Activated T-helper 9 cell treated with anti-CD3 and anti-CD28 coated beads, Interleukin-2, amount 50 U/mL, for 16 hours (primary cell): ENCODE results near the gene DNAJC25.

ENCODE experiments used
- DNase-seq: peaks from one replicate; pipeline ENCODE4 v3.0.0-alpha.2; 2020; ENCODE audit warnings: low read depth

The DNAJC25 gene

DNA sequence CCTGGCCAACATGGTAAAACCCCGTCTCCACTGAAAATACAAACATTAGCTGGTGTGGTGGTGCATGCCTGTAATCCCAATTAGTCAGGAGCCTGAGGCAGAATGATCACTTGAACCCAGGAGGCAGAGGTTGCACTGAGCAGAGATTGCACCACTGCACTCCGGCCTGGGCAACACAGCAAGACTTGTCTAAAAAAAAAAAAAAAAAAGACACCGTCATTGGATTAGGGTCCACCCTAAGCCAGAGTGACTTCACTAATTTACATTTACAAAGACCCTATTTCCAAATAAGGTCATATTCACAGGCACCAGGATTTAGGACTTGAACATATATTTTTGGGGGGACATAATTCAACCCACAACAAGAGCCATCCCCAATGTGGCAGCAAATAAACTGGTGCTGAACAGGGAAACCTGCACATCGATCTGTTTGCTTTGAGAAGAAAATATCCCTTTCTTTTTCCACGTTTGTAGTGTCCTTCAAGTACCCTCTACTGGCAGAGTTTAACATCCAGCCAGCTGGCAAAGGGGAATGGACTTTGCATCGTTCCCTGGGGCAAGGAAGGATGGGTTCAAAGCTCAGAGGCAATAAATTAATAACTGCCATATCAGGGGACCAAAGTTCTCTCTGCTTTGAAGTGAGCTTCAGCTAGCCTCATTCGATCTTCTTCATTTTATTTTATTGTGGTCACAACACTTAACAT is 3.7 kb upstream of the DNAJC25 start:
- DNase-seq = no peak

DNA sequence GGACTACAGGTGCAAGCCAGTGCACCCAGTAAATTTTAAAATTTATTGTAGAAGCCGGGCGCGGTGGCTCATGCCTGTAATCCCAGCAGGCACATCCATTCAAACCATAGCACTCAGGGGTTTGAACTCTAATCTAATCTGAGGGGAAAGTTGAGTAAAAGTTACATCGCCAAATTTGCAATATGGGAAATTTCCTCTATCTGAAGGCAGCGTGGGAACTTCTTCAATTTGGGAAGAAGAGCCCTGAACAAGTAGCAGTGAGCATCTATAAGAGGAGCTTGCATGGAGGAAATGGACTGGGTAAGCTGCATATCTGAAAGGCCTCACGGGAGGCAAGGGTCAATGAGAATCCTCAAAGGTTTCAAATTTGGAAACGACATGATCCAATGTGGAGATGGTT is 2.7 kb upstream of the DNAJC25 start:
- no peak for DNase-seq

DNA sequence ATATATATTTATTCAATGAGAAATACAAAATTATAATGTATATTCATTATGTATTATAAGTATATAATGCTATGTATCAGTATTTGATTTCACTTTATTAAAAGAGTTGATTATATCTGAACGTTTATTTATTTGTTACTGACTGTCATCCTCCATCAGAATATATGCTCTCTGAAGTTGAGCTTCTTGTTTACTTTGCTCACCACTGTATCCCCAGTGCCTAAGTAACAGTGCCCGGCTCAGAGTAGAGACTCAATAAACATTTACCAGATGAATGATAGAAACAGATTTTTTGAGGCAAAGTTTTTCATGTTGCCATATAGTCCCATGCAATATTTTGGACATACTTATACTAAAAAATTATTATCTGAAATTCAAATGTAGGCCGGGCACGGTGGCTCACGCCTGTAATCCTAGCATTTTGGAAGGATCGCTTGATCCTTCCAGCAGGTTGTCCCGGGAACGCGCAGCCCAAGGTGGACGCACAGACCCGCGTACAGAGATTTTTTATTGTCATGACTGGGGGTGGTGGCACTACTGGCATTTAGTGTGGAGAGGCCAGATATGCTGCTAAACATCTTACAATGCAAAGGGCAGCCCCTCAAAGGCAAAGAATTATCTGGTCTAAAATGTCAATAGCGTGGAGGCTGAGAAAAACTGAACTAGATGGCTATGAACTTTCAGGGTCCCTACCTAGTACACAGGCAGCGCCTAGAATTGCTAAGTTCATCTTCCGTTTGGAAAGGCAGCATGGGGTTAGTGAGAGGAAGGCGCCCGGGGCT is 761 bp upstream of the DNAJC25 start:
- no peak for DNase-seq

DNA sequence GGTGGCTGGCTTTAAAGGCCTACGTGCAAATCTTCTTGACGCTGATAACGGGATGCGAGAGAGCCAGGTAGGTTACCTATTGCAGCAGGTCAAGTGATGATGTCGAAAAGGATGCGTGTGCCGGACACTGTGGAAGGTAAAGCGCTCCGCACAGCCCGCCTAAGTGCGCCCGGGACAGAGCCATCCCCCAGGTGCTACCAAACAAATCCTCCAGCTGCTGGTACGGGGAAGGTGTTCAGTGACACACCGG is 245 bp upstream of the DNAJC25 start:
- no peak for DNase-seq

DNA sequence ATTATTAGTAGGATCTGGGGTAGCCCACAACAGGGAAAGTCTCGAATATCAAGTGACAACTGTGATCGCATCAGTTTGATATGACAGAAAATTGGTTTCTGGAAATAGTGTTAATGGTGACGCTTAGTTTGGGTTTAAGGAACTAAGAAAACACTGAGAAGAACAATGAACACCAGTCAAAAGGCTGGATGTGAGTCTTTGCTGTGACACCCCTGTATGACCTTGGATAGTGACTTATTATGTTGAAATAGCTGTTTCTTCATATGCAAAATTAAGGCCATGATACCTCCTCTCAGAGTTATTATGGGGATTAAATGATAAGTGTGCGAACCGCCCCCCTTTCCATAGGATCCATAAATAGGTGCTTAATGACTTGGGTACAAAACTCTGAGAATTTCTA is 926 bp downstream of the DNAJC25 start:
- DNase-seq = no peak

DNA sequence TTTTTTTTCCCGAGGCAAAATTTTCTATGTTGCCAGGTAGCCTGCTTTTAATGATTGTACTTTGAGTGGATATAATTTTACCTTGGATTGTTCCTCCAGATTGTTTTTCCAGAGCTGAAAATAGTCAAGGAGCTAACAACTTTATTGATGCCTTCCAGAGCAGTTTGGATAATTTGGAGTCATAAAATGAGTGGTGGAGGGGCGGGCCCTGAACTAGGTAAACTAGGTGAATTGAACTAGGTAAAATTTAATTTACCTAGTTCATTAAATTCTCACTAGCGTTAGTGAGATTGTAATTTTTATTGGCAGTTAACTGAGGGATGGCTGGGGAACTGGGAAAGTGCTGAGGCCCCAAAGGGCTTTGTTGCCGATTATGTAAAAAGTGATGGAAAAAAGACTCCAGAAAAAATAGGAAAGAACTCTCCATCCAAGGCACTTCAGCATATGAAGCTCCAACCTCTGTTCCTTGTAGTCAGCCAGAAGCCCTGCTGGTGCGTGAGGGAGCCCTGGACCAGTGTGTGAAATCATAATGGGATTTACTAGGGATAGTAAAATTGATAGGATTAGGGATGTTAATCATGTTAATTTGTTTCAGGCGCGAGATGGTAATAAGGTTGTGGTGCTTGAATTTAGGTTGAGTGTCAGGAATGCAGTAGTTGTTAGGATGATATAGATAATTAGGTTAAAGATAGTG is 1.7 kb downstream of the DNAJC25 start:
- no peak for DNase-seq

DNA sequence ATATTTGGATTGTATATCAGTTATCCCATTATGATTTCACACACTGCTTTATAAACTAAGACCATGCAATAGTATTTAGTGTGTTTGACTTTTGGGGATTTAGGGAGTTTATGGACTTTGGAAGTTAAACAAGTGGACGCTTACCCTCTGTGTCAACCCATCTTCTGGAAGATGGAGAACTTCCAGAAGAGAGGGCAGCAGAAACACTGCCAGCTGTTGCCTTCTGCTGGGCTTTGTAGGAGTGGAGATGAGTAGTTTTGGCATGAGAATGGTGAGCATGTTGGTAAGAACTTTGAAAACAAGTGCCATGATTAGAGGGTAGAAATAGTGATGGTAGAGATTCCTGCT is 2.2 kb downstream of the DNAJC25 start:
- DNase-seq = no peak

DNA sequence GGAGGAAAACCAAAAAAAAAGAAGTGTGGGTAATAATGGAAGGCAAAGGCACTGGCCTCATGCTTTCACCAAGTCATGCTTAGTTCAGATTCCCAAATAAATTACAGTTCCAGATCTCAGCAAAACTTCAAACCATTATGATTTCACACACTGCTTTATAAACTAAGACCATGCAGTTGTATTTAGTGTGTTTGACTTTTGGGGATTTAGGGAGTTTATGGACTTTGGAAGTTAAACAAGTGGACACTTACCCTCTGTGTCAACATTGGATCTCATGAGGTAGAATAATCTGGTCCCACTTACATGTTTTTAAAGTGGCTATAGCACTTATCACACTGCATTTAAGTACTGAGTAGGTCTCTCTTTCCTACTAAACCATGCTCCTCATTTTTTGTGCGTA is 3.7 kb downstream of the DNAJC25 start:
- DNase-seq = no peak

DNA sequence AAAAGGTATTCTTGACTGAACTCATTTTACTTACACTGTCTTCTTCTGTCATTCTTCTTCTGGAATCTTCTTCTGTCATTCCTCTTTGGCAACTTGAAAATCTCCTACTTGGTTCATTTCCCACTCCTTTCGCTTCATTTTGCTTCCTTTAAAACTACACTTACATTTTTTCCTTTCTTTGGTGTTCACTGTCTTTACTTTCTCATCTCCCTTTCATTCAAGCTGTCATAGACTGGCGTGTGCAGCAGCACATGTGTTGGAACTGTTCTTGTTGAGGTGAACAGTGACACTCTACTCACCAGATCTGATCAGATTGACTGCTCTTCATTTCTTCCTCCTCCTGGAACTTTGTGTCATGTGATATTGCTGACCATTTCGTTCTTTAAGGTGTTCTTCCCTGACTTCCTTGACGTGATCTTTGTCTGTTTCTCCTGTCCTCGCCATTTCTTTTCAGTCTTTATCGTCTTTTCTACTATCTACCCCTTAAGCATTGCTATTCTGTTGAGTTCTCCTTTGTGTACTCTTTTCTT is 6.4 kb downstream of the DNAJC25 start:
- no peak for DNase-seq

DNA sequence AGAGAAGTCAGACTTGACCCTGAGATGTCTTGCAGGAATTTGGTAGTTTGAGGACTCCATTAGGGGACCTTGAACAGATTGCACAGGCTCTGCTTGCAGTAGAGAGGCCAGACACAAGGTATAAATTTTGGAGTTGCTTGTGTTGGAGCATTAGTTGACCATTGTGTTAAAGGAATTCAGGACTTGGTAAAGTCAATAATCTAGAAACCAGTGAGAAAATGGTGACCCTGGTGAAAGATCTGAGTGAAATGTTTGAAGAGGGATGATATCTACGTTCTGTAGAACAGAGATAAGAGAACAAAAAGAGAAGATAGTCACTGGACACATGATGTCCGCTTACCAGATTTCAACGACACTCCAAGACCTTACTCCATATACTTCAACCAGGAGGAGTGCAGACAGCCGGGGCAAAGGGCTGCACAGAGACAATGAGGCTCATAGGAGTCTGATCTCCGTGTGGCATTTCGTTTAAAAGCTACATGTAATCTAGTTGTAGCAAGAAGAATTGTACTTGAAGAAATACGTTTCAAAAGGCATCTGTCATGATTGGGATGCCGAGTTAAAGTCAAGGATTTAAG is 13.2 kb downstream of the DNAJC25 start:
- DNase-seq = no peak

DNA sequence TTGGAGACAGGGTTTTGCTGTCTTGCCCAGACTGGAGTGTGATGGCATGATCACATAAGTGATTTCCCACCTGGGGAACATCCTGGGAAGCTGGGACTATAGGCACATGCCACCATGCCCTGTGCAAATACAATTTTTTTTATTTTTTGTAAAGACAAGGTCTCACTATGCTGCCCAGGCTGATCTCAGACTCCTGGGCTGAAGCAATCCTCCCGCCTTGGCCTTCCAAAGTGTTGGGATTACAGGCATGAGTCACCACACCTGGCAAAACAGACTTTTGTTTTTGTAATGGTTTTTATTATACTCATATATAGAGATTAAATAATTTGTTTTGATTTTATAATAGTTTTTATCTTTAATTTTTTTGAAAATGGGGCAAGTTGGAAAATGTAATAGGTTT is 14.7 kb downstream of the DNAJC25 start:
- DNase-seq = no peak

DNA sequence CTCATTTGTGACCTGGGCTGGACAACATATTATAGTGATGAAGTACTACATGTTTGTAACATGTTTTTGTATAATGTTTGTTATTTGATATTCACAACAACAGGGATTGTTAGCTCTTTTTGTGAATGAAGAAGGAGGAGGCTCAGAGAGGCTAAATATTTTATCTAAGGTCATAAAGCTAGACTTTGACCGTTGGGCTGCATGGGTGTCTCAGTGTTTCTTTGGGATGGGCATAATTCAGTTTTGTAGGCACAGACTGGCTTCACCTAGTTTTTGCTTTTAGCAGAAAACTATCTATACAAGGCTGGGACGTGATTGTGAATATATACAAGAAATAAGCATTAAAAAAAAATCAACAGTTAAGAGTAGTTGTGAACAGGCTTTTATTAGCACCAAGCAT is 15.3 kb downstream of the DNAJC25 start:
- no peak for DNase-seq

DNA sequence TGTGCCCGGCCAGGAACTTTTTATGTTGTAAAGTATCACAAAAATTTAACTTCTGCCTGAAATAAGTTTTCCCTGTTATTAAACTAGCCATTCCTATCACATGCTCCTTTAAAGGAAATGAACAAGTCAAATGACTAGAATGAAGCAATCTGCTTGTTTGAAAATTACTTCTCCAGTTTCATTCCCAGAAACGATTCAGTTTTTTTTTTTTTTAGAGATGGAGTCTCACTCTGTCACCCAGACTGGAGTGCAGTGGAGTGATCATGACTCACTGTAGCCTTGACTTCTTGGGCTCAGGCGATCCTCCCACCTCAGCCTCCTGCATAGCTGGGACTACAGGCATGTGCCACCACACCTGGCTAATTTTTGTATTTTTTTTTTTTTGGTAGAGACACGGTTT is 16.9 kb downstream of the DNAJC25 start:
- no peak for DNase-seq

DNA sequence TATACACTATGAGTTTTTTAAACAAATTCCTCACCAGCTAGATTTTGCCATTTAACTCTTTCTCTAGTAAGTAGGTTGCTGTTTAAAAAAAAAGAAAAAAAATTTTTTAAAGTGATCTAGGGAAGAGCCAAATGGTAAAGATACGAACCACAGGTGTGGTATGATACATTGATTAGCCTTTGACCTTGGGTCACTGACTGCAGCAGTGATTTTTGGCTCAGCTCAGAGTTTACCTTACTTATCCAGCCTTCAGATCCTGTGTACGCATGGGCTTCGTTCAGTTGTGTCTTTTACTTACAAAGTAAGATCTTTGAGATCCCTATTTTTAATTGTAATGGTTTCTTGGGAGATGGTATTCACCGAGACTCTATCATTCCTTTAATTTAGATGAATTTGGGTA is 17.9 kb downstream of the DNAJC25 start:
- no peak for DNase-seq

DNA sequence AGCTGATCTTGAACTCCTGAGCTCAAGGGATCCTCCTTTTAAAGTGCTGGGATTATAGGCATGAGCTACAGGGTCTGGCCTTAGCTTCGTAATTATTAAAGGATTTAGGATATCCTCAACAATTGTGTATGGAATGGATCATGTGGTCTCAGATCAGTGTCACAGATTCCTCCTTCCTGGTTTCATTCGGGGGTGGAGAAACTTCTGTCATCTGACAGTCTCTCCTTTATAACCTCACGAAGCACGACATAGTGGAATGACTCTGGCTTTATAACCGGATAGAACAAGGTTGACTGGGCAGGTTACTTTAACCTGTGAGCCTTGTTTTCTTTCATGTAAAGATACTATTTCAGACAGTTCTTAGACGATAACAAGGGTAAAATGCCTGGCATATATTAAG is 25.9 kb downstream of the DNAJC25 start:
- no peak for DNase-seq

DNA sequence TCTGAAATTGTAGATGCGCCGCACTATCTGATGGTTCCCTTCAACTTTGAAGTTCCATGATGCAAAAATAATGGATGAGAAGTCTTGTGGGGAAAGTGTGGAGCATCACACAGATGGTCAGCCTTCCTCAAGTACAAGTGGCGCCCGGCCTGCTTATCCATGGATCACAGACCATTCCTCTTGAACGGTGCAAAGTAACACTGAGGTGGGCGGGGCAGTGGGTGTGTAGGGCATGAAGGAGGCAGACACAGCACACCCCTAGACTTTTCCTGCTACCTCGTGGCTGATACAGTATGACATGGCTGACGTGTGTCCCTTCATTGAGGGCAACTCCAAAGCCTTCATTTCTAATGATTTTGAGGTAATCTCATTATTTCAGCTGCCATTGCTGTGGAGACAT is 27.8 kb downstream of the DNAJC25 start:
- DNase-seq = no peak

DNA sequence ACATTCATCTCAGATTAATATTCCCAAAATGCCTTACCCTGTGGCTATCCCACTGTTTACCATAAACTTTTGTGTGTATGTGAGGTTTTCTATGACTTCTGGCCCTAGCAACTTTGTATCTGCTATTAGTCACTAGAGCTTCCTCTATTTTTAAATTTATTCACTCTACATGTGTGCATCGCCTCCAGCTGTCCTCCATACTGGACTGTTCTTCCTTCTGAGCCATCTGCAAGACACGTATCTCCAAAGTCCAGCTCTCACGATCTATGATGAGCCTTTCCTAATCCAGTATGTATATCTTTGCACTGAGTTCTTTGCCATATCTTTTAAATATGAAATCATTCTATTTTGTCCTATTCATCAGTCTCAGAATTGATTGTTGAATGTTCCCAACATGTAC is 28.6 kb downstream of the DNAJC25 start:
- DNase-seq = no peak

DNA sequence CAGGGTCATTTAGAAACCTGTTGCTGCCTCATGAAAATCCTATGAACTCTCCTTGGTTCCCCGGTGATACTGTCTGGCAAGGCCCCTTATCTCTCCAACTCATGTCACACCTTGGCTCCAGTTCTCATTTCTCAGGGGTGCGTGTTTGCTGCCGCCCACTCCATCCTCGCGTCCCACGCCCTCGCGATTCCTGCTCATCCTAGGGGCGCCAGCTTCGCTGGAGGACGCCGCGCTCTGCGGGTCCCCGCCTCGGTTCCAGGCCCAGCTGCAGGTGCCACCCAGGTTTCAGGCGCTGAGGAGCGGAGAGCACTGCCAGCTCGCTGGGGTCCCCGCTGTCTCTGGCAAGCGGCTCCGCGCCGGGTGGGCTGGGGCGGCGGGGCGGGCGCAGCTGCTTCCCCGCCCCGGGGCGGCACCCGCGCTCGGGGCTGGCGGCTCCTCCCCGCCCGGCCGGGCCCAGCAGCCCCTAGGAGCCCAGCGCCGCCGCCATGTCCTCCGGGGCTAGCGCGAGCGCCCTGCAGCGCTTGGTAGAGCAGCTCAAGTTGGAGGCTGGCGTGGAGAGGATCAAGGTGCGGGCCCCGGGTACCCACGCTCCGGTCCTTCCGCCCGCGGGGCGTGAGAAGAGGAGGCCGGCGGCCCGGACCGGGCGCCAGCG is 30.1 kb downstream of the DNAJC25 start, which contains the start of gene GNG10:
Gene GNG10, plus strand, starts transcription at position 456 of the 652 bp plus-strand sequence. Its CDS starts 30 bp downstream, at position 486.
- DNase-seq = peak; percentile 55

DNA sequence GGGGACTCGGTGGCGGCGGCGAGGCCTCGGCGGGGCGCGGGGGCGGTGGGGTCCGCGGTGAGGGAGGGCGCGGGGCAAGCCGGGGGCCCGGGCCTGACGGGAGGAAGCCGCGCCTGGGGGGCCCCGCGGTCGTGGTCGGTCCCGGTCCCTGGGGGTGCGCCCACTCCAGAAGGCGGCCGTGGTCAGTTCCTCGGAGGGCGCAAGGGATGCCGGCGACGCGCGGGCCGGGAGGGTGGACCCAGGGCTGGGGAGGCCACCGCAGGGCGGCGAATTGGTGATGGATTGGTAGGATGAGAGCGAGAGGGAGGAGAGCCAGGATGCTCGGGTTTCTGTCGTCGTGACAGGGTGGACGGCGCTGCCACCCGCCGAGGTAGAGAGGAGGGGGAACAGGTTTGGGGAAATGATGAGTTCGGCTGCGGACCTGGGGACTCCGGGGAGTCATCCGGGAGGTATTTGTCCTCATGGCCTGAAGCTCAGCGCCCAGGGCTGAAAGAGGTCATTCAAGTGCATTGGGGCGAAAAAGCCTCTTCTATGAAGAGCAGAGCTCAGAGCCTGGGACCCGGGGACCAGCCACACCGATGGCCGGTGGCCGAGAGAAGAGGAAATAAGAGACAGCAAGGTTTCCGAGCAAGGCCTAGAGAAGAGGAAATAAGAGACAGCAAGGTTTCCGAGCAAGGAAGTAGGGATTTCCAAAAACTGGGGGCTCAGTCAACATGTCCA is 30.8 kb downstream of the DNAJC25 start:
- DNase-seq = peak; percentile 12

DNA sequence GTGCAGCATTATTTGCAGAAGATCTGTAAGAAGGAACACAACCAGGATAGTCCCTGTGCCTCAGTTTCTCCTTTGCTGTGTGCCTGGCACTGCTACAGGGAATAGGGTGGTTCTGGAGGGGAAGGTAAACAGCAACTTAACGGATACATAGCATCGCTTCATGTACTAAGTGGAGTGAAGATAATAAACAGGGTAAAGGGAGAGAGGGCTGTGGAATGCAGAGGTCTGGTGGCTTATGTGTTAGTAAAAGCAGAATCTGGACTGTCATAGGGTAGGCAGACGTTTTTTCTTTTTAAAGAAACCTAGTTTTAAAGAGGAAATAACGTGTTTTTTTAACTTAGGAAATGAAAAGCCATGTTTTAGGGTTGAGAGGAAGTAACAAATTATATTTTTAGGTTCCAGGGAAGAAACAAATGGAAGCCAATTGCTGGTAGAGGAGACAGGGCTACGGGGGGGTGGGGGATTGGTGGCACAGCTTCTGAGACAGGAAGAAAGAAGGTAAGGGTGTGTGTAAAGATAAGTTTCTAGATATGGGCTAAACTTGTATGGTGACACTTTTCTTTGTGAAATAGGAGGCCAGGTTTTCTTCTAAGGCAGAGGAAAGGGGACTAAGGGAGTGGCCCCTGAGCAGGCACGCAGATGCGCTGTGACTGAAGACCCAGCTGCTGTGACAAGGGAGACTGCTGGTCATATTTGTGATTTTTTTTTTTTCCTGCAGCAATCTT is 31.6 kb downstream of the DNAJC25 start:
- DNase-seq = no peak

DNA sequence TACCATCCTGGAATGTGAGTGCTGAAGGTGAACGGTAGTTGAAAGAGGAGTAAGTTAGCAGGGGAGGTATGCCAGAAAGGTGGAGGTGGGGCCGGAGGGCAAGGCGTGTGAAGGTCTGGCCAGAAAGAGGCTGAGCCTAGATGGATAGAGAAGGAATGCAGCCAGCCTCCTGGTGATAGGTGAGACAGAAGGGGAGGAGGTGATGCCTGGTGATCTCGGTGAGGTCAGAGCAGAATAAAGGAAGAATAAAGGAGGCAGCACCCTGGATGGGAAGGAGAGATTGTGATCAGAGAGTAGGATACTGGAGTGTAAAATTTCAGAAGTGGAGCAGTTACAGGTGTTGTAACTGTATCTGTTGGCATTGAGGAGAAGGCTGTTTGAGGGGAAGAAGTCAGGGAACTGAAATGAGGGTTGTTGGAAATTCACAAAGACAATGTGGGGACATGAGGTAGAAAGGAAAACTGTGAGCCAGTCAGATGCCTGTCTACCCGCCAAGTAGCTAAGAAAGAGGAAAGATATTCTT is 32.2 kb downstream of the DNAJC25 start:
- no peak for DNase-seq
